ENCODE measurements around the gene BSPRY.
"Not testable (repeated sequence)": the region's sequence is repeated elsewhere in the genome, so short reads cannot be mapped to it uniquely, and the experiment has no call there.

BSPRY gene

GRCh38 chr9:113360242-113360842, 11.0 kb downstream of the BSPRY start:
- Histone ChIP-seq H3K4me1 (ENCODE audit: control insufficient read depth, low read depth, low read length) (peaks cover 8% of the 10 kb centered on the region), H3K27me3 (ENCODE audit: control insufficient read depth, insufficient read depth, low read length) (no peaks in the 10 kb centered on the region), H3K4me3 (ENCODE audit: low read length) (no peak overlapping the region), H3K9me3 (ENCODE audit: control insufficient read depth, low read depth, low read length) (no peaks in the 10 kb centered on the region), H3K27ac (ENCODE audit: low read length) (no peak overlapping the region), H3K36me3 (ENCODE audit: control insufficient read depth, low read depth, low read length) (peaks cover 3% of the 10 kb centered on the region), H3K9ac (ENCODE audit: low read length) (no peak overlapping the region)

GRCh38 chr9:113361304-113362018, 12.1 kb downstream of the BSPRY start:
- Histone ChIP-seq H3K9ac (ENCODE audit: low read length) (no peak overlapping the region), H3K4me3 (ENCODE audit: low read length) (no peak overlapping the region), H3K4me1 (ENCODE audit: control insufficient read depth, low read depth, low read length) (peaks cover 8% of the 10 kb centered on the region), H3K36me3 (ENCODE audit: control insufficient read depth, low read depth, low read length) (peaks cover 3% of the 10 kb centered on the region), H3K9me3 (ENCODE audit: control insufficient read depth, low read depth, low read length) (no peaks in the 10 kb centered on the region), H3K27ac (ENCODE audit: low read length) (no peak overlapping the region), H3K27me3 (ENCODE audit: control insufficient read depth, insufficient read depth, low read length) (no peaks in the 10 kb centered on the region)

GRCh38 chr9:113363336-113363735, 14.0 kb downstream of the BSPRY start:
- Histone ChIP-seq H3K9me3 (ENCODE audit: control insufficient read depth, low read depth, low read length) (no peaks in the 10 kb centered on the region), H3K9ac (ENCODE audit: low read length) (no peak overlapping the region), H3K4me1 (ENCODE audit: control insufficient read depth, low read depth, low read length) (peaks cover 8% of the 10 kb centered on the region), H3K27ac (ENCODE audit: low read length) (no peak overlapping the region), H3K36me3 (ENCODE audit: control insufficient read depth, low read depth, low read length) (peaks cover 3% of the 10 kb centered on the region), H3K4me3 (ENCODE audit: low read length) (no peak overlapping the region), H3K27me3 (ENCODE audit: control insufficient read depth, insufficient read depth, low read length) (no peaks in the 10 kb centered on the region)

GRCh38 chr9:113364951-113365350, 15.6 kb downstream of the BSPRY start:
- Histone ChIP-seq H3K4me3 (ENCODE audit: low read length) (no peak overlapping the region), H3K27ac (ENCODE audit: low read length) (no peak overlapping the region), H3K27me3 (ENCODE audit: control insufficient read depth, insufficient read depth, low read length) (no peaks in the 10 kb centered on the region), H3K36me3 (ENCODE audit: control insufficient read depth, low read depth, low read length) (no peaks in the 10 kb centered on the region), H3K9me3 (ENCODE audit: control insufficient read depth, low read depth, low read length) (no peaks in the 10 kb centered on the region), H3K4me1 (ENCODE audit: control insufficient read depth, low read depth, low read length) (peaks cover 8% of the 10 kb centered on the region), H3K9ac (ENCODE audit: low read length) (no peak overlapping the region)

GRCh38 chr9:113365652-113366051, 16.3 kb downstream of the BSPRY start:
- not testable (repeated sequence) for H3K4me1 ChIP-seq (ENCODE audit: control insufficient read depth, low read depth, low read length); H3K27me3 ChIP-seq (ENCODE audit: control insufficient read depth, insufficient read depth, low read length); H3K27ac ChIP-seq (ENCODE audit: low read length)

GRCh38 chr9:113368348-113368981, 19.1 kb downstream of the BSPRY start:
- Histone ChIP-seq H3K4me3 (ENCODE audit: low read length) (no peak overlapping the region), H3K36me3 (ENCODE audit: control insufficient read depth, low read depth, low read length) (no peaks in the 10 kb centered on the region), H3K4me1 (ENCODE audit: control insufficient read depth, low read depth, low read length) (no peaks in the 10 kb centered on the region), H3K27me3 (ENCODE audit: control insufficient read depth, insufficient read depth, low read length) (no peaks in the 10 kb centered on the region), H3K9ac (ENCODE audit: low read length) (no peak overlapping the region), H3K27ac (ENCODE audit: low read length) (no peak overlapping the region), H3K9me3 (ENCODE audit: control insufficient read depth, low read depth, low read length) (no peaks in the 10 kb centered on the region)

More at GRCh38 chr9:113365652-113366051, 16.3 kb downstream of the BSPRY start:
- H3K36me3 ChIP-seq (ENCODE audit: control insufficient read depth, low read depth, low read length); H3K4me3 ChIP-seq (ENCODE audit: low read length); H3K9ac ChIP-seq (ENCODE audit: low read length); H3K9me3 ChIP-seq (ENCODE audit: control insufficient read depth, low read depth, low read length): not testable (repeated sequence)

GRCh38 chr9:113368982-113369854, 19.9 kb downstream of the BSPRY start:
- H3K4me1 ChIP-seq (ENCODE audit: control insufficient read depth, low read depth, low read length) = no peaks in the 10 kb centered on the region
- no peaks in the 10 kb centered on the region for H3K9me3 ChIP-seq (ENCODE audit: control insufficient read depth, low read depth, low read length)
- H3K36me3 ChIP-seq (ENCODE audit: control insufficient read depth, low read depth, low read length) = no peaks in the 10 kb centered on the region

GRCh38 chr9:113369855-113370140, 20.5 kb downstream of the BSPRY start:
- H3K4me1 ChIP-seq (ENCODE audit: control insufficient read depth, low read depth, low read length) = no peaks in the 10 kb centered on the region
- no peak overlapping the region for H3K4me3 ChIP-seq (ENCODE audit: low read length)
- no peaks in the 10 kb centered on the region for H3K27me3 ChIP-seq (ENCODE audit: control insufficient read depth, insufficient read depth, low read length)
- H3K9me3 ChIP-seq (ENCODE audit: control insufficient read depth, low read depth, low read length) = no peaks in the 10 kb centered on the region
- no peak overlapping the region for H3K27ac ChIP-seq (ENCODE audit: low read length)
- no peaks in the 10 kb centered on the region for H3K36me3 ChIP-seq (ENCODE audit: control insufficient read depth, low read depth, low read length)
- H3K9ac ChIP-seq (ENCODE audit: low read length) = no peak overlapping the region

More at GRCh38 chr9:113368982-113369854, 19.9 kb downstream of the BSPRY start:
- no peak overlapping the region for H3K27ac ChIP-seq (ENCODE audit: low read length)
- H3K4me3 ChIP-seq (ENCODE audit: low read length) = no peak overlapping the region
- no peaks in the 10 kb centered on the region for H3K27me3 ChIP-seq (ENCODE audit: control insufficient read depth, insufficient read depth, low read length)
- no peak overlapping the region for H3K9ac ChIP-seq (ENCODE audit: low read length)

- H3K9me3 ChIP-seq (ENCODE audit: control insufficient read depth, low read depth, low read length) = no peaks in the 10 kb centered on the region
- no peaks in the 10 kb centered on the region for H3K27me3 ChIP-seq (ENCODE audit: control insufficient read depth, insufficient read depth, low read length)
- no peak overlapping the region for H3K9ac ChIP-seq (ENCODE audit: low read length)
- H3K4me1 ChIP-seq (ENCODE audit: control insufficient read depth, low read depth, low read length) = no peaks in the 10 kb centered on the region
- H3K4me3 ChIP-seq (ENCODE audit: low read length) = no peak overlapping the region
- H3K27ac ChIP-seq (ENCODE audit: low read length) = no peak overlapping the region
- H3K36me3 ChIP-seq (ENCODE audit: control insufficient read depth, low read depth, low read length) = no peaks in the 10 kb centered on the region
Observed at GRCh38 chr9:113370806-113371325, 21.5 kb downstream of the BSPRY start.

- H3K9ac ChIP-seq (ENCODE audit: low read length) = no peak overlapping the region
- no peaks in the 10 kb centered on the region for H3K27me3 ChIP-seq (ENCODE audit: control insufficient read depth, insufficient read depth, low read length)
- H3K27ac ChIP-seq (ENCODE audit: low read length) = no peak overlapping the region
- no peaks in the 10 kb centered on the region for H3K36me3 ChIP-seq (ENCODE audit: control insufficient read depth, low read depth, low read length)
- H3K4me1 ChIP-seq (ENCODE audit: control insufficient read depth, low read depth, low read length) = no peaks in the 10 kb centered on the region
- H3K9me3 ChIP-seq (ENCODE audit: control insufficient read depth, low read depth, low read length) = no peaks in the 10 kb centered on the region
- no peak overlapping the region for H3K4me3 ChIP-seq (ENCODE audit: low read length)
Observed at GRCh38 chr9:113372059-113372458, 22.7 kb downstream of the BSPRY start.

GRCh38 chr9:113373256-113373655, 23.9 kb downstream of the BSPRY start:
- H3K27ac ChIP-seq (ENCODE audit: low read length) = no peak overlapping the region
- no peaks in the 10 kb centered on the region for H3K4me1 ChIP-seq (ENCODE audit: control insufficient read depth, low read depth, low read length)

More at GRCh38 chr9:113373256-113373655, 23.9 kb downstream of the BSPRY start:
- Histone ChIP-seq H3K27me3 (ENCODE audit: control insufficient read depth, insufficient read depth, low read length) (no peaks in the 10 kb centered on the region), H3K9me3 (ENCODE audit: control insufficient read depth, low read depth, low read length) (no peaks in the 10 kb centered on the region), H3K4me3 (ENCODE audit: low read length) (no peak overlapping the region), H3K9ac (ENCODE audit: low read length) (no peak overlapping the region), H3K36me3 (ENCODE audit: control insufficient read depth, low read depth, low read length) (no peaks in the 10 kb centered on the region)

Data from iPS-18a (cell line).